OCI-LY7 (cell line): ENCODE results near the gene HGS. TPM values are rescaled to one million over a fixed set of nuclear protein-coding genes. Genes with fewer than 3 reads are reported as not detected.

ENCODE experiments used
- BruUV-seq: library from RNA; stranded (reverse); fragments of 400-500 nt; replicated peaks from 2 replicates; lab custom pipeline; 2021; lab: Mats Ljungman, UMichigan
- CTCF ChIA-PET: fragments of 300-600 bp; sonication (Branson Sonifier 250); formaldehyde crosslinking; loops from one replicate; lab custom pipeline; 2022; ENCODE audit warnings: antibody characterized with exemption; ENCODE audit not compliant: unreplicated experiment; lab: Charles Lee
- POLR2A ChIA-PET: fragments of 300-600 bp; sonication (Branson Sonifier 250); formaldehyde crosslinking; loops from one replicate; lab custom pipeline; 2022; ENCODE audit warnings: antibody characterized with exemption; lab: Charles Lee
- DNase-seq: peaks from one replicate; pipeline ENCODE4 v3.0.0-alpha.2; 2015; ENCODE audit warnings: low spot score
- H2AFZ ChIP-seq: fragments of 200-600 bp; sonication (generic), shearing (Covaris generic); 2 replicates; pipeline ENCODE4 v1.6.1; 2014; ENCODE audit warnings: mild to moderate bottlenecking, antibody characterized with exemption, low read length, moderate library complexity
- H3K27ac ChIP-seq: fragments of 200-600 bp; sonication (generic); 2 replicates; pipeline ENCODE4 v1.5.1; 2014; ENCODE audit warnings: mixed run types, low read depth, mild to moderate bottlenecking, moderate library complexity, low read length, inconsistent platforms; ENCODE audit not compliant: poor library complexity, severe bottlenecking
- H3K36me3 ChIP-seq: fragments of 200-600 bp; sonication (generic); 2 replicates; pipeline ENCODE4 v1.6.1; 2014; ENCODE audit warnings: mild to moderate bottlenecking, antibody characterized with exemption, low read length, moderate library complexity, mixed read lengths; ENCODE audit not compliant: insufficient read depth
- H3K4me1 ChIP-seq: fragments of 200-600 bp; sonication (generic); 2 replicates; pipeline ENCODE4 v1.5.1; 2014; ENCODE audit warnings: mild to moderate bottlenecking, low read length; ENCODE audit not compliant: insufficient read depth, poor library complexity, severe bottlenecking
- H3K4me2 ChIP-seq: fragments of 200-600 bp; sonication (generic); 2 replicates; pipeline ENCODE4 v1.6.1; 2014; ENCODE audit warnings: mild to moderate bottlenecking, low read length
- H3K4me3 ChIP-seq: fragments of 200-600 bp; sonication (generic); 2 replicates; pipeline ENCODE4 v1.5.1; 2014; ENCODE audit warnings: mild to moderate bottlenecking, low read depth, low read length; ENCODE audit not compliant: poor library complexity, severe bottlenecking
- H3K79me2 ChIP-seq: fragments of 200-600 bp; sonication (generic); 2 replicates; pipeline ENCODE4 v1.6.1; 2016; ENCODE audit warnings: low read depth, mild to moderate bottlenecking, low read length, moderate library complexity, mixed read lengths; ENCODE audit not compliant: insufficient read depth
- H3K9me2 ChIP-seq: fragments of 200-600 bp; sonication (generic); 2 replicates; pipeline ENCODE4 v1.6.1; 2016; ENCODE audit warnings: mild to moderate bottlenecking, low read length, mixed read lengths; ENCODE audit not compliant: insufficient read depth
- H3K9me3 ChIP-seq: fragments of 200-600 bp; sonication (generic); 2 replicates; pipeline ENCODE4 v1.6.1; 2014; ENCODE audit warnings: mild to moderate bottlenecking, mixed run types, low read length, mixed read lengths
- H4K20me1 ChIP-seq: fragments of 200-600 bp; sonication (generic); 2 replicates; pipeline ENCODE4 v1.6.1; 2014; ENCODE audit warnings: mild to moderate bottlenecking, antibody characterized with exemption, low read length, moderate library complexity, mixed read lengths; ENCODE audit not compliant: insufficient read depth
- CTCF ChIP-seq: fragments of 200-600 bp; sonication (generic); conservative IDR thresholded peaks from 2 replicates; pipeline ENCODE4 v1.5.1; 2014; ENCODE audit warnings: mild to moderate bottlenecking, antibody characterized with exemption, low read length, moderate library complexity, mixed read lengths
- EZH2phosphoT487 ChIP-seq: fragments of 200-600 bp; sonication (generic); IDR thresholded peaks from 2 replicates; pipeline ENCODE4 v1.6.1; 2018; ENCODE audit warnings: low read depth, borderline replicate concordance, mild to moderate bottlenecking, mixed run types, antibody characterized with exemption, low read length, moderate library complexity, mixed read lengths
- intact Hi-C: fragments of 100-400 bp; cut with micrococcal nuclease; formaldehyde crosslinking; loops from one replicate; pipeline ENCODE4 v1.10.0; 2022; ENCODE audit not compliant: unreplicated experiment
- total RNA-seq, 2 experiments: library from RNA; depleted of rRNA in 1 of 2; stranded (reverse); fragments of >200 nt in 1 of 2; shearing (Covaris generic) in 1 of 2; gene quantifications; 2 replicates each; pipeline ENCODE4 v1.2.3, GENCODE V29; 2014 to 2022

The HGS gene
- total RNA-seq, 2 experiments from 2014 or later = 162 to 175 TPM

GRCh38 chr17:81635973-81636504 is 47.8 kb upstream of the HGS start:
- Histone ChIP-seq H3K4me1 (peaks cover 15% of the 10 kb centered on the region), H3K4me3 (peak overlapping the region; percentile 84), H3K4me2 (peak overlapping the region; percentile 87), H3K27ac (peak overlapping the region; percentile 14), H3K79me2 (peaks cover 50% of the 10 kb centered on the region), H3K9me3 (no peaks in the 10 kb centered on the region), H4K20me1 (peaks cover 13% of the 10 kb centered on the region; the same call in 1 of the 2 replicates), H2AFZ (peak overlapping the region; percentile 24; the same call in 1 of the 2 replicates), H3K36me3 (peaks cover 31% of the 10 kb centered on the region), H3K9me2 (no peaks in the 10 kb centered on the region)
- no TSS peak for BruUV-seq
- ChIA-PET CTCF (no interaction called here), POLR2A (no interaction called here)
- peak; percentile 20 for DNase-seq
- intact Hi-C loops = loop anchor here (5.0 kb wide), 1 partner anchor 84 kb away; the partner anchor contains the start of gene FAAP100
- TF ChIP-seq CTCF (no peak), EZH2phosphoT487 (no peak)

GRCh38 chr17:81636505-81637288 is 47.1 kb upstream of the HGS start, which contains the start of the genes NPLOC4 and TSPAN10:
TSS of gene NPLOC4 (minus strand) at chr17:81637112. CDS start at chr17:81636930, 182 bp downstream.
TSS of gene TSPAN10 (plus strand) at chr17:81637196. CDS start at chr17:81642413, 5,217 bp downstream.
- BruUV-seq = no TSS peak
- Histone ChIP-seq H3K9me3 (no peaks in the 10 kb centered on the region), H2AFZ (peak within 1 kb of the TSS; percentile 98), H3K4me3 (peak within 1 kb of the TSS; percentile 84), H3K36me3 (peaks cover 27% of the 10 kb centered on the region), H3K4me2 (peak within 1 kb of the TSS; percentile 87), H3K27ac (peak within 1 kb of the TSS; percentile 14), H4K20me1 (peaks cover 13% of the 10 kb centered on the region; the same call in 1 of the 2 replicates), H3K79me2 (peaks cover 49% of the 10 kb centered on the region), H3K9me2 (no peaks in the 10 kb centered on the region), H3K4me1 (peaks cover 15% of the 10 kb centered on the region)
- peak; percentile 93 for DNase-seq
- POLR2A ChIA-PET = no interaction called here
- CTCF ChIA-PET = interaction anchor here (0.6 kb wide), 1 partner anchor 465 kb away, joined by 3 read pairs; no protein-coding TSS in a partner anchor
- TF ChIP-seq EZH2phosphoT487 (no peak), CTCF (no peak)
- intact Hi-C loops = loop anchor here (1.0 to 5.0 kb wide), 2 partner anchors 30 to 84 kb away; partner anchors contain the start of genes CCDC137, FAAP100 and OXLD1
